Stimulated activated CD4-positive, alpha-beta T cell treated with anti-CD3 and anti-CD28 coated beads, TNF-alpha, amount 100 ng/mL, for 4 hours (primary cell): Measurements from ENCODE around the gene SETDB2.
A peak's percentile ranks its signal among the peaks of the same experiment; 100 is the strongest.

Source experiments
- DNase-seq, 3 experiments: peaks; one replicate each; pipeline ENCODE4 v3.0.0-alpha.2; 2020; ENCODE audit warnings: low read depth in 3 of 3

SETDB2 gene, protein sequence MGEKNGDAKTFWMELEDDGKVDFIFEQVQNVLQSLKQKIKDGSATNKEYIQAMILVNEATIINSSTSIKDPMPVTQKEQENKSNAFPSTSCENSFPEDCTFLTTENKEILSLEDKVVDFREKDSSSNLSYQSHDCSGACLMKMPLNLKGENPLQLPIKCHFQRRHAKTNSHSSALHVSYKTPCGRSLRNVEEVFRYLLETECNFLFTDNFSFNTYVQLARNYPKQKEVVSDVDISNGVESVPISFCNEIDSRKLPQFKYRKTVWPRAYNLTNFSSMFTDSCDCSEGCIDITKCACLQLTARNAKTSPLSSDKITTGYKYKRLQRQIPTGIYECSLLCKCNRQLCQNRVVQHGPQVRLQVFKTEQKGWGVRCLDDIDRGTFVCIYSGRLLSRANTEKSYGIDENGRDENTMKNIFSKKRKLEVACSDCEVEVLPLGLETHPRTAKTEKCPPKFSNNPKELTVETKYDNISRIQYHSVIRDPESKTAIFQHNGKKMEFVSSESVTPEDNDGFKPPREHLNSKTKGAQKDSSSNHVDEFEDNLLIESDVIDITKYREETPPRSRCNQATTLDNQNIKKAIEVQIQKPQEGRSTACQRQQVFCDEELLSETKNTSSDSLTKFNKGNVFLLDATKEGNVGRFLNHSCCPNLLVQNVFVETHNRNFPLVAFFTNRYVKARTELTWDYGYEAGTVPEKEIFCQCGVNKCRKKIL

DNA sequence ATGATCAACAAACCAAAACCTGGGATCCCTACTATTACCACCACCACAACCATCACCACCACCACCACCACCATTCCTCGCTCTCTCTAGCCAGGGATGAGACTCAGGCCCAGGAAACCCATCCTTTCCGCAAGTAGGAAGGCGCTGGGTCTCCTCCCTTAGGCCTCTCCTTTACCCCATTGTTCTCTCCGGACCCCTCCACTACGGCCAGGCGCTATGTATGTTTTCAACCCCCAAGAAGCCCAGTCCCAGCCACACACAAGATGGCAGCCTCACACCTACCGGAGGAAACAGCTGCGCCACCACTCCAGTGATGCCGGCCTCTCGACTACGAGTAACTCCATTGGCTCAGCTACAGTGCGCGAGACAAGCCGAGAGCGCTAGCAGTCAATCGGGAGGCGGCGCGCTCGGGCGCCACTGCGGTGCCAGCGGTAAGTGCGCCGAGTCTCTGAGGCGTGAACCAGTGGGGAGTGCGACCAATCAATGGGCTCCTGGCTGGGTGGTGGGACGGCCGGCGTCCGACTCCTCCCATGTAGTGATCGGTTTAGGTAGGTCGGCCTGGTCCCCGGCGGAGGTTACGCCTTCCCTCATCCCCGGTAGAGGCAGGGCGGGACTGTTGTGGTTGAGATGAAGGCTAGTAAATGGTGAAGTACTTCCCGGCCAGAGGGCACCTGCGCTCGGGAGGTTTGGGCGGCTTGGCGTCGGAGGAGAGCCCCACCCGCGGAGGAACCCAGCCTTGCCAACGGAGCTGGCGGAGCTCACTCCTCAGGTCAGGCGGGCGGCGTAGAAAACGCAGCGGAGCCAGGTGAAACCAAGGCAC is at the start of gene SETDB2, which contains the start of gene CAB39L:
SETDB2 (plus strand) TSS at position 571 of the 820 bp plus-strand sequence. CDS start 7,620 bp downstream, outside the sequence.
CAB39L (minus strand) TSS at position 361 of the 820 bp plus-strand sequence. CDS start 61,154 bp downstream, outside the sequence.
- DNase-seq: peak; percentile 93 to 97 (median 97)

DNA sequence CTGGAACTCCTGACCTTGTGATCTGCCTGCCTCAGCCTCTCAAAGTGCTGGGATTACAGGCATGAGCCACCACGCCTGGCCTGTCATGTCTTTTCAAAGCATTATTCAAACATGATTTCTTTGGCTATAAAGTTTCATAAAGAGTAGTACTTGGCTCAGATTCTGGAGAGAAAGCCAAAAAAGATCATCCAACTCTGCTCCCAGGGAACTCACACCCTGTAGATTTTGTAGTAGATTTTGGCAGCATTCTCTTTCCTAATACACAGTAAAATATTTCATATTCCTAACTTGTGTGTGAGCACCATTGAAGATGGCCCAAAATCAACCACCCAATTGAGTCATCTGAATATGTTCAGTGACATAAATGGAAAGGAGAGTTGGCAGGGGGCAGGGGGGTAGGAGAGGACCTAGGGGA is 48.6 kb upstream of the SETDB2 start:
- no peak for DNase-seq

DNA sequence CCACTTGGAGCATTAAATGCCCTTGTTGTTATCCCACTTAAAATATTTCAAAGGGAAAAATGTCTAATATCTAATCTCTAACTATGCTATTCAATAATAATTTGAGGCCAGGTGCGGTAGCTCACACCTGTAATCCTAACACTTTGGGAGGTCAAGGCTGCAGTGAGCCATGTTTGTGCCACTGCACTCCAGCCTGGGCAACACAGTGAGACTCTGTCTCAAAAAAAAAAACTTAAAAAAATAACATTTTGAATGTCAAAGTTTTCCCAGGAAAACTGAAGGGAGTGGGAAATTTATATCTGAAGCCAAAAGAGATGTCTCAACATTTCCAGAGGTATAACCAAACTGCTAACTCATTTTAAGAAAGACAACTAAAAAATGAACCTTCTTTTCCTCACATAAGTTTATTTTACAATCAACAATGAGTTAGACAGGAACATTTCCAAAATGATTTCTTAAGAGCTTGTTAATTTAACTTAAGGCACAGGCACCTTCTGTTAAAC is 48.1 kb upstream of the SETDB2 start:
- no peak for DNase-seq

DNA sequence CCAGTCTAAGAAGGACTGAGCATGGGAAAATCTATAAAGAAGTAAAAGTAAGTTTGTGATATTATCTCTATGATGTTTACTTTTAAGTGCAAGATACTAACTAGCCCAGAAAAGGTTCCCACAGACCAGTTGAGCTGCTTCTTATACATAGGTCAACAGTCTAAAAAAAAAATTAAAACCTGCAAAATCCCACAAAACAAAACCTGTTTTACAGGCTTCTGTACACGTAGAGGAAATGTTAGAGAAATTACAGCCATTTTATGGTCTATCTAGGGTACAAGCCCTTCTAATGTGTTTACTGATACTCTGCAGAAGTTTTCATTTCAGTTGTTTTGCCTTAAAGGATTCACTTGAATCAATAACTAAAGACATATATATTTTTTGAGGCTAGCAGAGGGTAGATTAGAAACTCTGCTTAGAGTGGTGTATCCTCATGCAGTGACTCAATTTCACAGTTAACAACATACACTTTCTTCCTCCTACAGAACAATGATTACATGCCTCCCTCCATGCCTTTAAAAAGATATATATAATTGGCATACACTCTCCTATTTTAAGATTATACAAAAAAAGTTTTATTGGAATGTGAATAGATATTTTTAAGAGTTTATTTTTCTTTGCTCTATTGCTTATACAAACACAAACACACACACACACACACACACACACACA is 44.1 kb upstream of the SETDB2 start:
- DNase-seq: no peak

DNA sequence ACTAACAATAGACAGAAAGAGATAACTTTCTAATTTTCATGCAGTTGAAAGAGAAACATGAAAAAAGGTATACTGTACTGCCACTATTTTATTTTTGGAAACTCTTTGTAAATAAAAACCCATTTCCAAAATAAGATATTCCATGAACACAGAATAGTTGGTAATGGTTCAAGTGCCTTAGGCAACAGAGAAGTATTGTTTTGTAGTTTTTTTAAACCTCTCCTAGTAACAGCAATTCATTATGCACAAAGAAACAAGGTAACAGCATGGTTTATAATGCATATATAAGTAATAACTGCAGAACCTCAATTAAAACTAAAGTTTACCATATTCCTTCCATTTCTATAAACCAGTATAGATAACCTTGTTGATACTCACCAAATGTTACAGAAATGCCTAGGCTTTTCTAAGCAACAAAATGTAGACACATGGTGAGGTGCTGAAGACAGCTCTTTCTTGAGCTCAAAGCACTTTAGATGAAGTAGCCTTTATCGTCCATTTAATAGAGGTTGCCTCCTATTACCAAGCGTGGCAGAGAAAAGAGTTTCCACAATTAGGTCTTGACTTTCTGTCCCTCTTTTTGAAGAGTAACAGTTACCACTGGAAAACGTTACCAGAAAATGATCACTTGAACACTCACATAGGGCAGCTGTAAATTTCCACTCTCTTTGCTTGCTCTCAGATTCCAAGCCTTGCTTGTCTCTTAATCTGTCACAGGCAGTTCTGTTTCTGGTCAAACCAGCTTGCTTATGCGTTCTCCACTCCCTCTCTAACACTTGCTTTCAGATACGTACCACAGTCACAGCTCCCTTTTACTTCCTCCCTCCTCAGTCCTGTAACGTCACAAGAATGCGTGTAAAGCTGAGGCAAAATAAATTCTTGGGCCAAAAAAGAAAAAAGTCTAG is 43.1 kb upstream of the SETDB2 start:
- DNase-seq: no peak

DNA sequence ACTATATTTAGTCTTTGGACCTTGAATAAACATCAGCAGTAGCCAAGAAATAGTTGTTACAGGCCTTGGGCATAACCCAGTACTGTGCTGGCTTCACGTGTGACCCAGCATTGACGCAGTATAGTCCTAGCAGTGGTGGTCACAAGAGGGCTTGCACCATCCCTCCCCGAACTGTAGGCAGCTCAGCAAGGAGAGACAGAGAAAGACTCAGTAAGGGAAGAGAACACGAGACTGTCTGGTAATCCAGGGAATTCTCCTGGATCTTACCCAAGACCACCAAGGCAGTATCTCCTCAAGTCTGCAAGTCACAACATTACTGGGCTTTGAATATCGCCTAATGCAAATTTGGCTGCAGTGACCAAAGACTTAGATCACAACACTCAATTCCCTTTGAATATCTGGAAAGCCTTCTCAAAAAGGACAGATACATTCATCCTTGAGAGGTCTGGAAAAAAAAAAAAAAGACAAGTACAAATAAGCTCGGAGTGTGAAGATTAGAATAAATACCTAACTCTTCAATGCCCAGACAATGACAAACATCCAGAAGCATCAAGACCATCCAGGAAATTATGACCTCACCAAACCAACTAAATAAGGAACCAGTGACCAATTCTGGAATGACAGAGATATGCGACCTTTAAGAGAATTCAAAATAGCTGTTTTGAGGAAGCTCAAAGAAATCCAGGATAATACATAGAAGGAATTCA is 39.9 kb upstream of the SETDB2 start:
- DNase-seq: no peak

DNA sequence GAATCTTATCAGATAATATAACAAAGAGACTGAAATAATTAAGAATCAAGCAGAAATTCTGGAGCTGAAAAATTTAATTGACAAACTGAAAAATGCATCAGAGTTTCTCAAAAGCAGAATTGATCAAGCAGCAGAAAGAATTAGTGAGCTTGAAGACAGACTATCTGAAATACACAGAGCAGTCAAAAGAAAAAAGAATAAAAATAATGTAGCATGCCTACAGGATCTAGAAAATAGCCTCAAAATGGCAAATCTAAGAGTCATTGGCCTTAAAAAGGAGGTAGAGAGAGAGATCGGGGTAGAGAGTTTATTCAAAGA is 39.4 kb upstream of the SETDB2 start:
- DNase-seq: no peak

DNA sequence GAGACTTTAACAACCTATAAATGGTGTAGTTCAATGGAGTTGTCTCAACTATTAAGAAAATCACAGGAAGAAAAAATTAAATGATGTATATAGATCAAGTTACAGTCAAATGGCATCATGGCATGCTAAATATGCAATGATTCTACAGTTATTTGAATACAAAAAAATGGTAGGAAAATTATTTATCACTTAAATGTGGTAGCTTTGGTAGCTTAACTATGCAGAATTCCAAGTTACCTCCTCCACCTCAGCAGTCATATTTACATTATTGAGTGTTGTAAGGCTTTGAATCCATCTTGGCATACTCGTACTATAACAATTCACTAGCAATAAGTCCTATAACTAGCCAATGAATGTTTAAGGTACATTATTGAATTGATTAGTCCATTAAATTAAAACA is 37.0 kb upstream of the SETDB2 start:
- no peak for DNase-seq

DNA sequence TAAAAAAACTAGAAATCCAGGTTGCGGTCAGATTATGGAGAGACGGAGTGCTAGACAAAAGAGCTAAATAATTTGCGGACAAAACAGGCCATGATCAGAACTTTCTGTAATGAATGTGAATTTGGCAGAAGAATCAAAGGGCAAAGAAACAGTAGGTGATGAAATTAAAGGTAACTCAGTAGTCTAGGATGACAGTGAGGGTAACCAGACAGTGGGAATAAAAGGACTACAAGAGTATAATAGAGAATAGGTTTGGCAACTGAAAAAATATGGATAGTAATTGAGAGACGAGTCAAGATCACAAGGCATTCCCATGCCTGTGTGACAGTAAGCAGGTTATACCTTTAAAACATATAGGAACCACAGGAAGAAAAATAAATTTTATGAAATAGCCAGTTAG is 36.1 kb upstream of the SETDB2 start:
- DNase-seq: no peak

DNA sequence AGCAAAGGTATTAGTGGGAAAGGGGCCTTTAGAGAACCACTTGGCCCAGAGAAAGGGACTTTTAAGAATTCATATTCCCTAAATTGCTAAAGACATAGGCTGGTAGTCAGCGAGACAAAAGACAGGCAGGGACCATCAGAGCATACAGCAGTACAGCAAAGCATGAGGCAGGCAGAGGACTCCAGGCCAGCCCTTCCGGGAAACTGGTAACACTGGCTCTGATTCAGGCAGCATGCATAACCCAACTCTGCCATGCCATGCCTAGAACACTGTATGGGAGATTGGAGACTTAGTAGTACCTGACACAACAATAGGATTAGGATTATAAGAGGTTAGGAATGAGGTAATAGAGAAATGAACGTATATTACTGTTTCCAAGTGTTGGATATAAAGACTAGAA is 35.1 kb upstream of the SETDB2 start:
- DNase-seq: no peak

DNA sequence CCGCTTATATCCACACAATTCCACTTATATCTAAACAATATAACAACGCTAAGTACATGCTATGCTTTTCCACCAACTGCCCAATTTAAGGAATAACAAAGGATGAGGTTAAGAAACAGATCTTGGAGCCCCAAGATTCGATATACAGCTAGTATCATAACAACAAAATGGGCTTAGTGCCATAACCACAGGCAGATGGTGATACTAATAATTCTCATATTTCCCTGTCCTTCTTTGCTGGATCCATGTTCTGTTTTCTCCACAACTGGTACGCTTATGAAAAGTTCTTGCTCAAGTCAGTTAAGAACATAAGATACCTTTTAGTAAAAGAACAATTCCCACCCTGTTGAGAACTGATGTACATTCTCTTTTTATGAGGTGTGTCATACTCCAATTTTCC is 34.1 kb upstream of the SETDB2 start:
- no peak for DNase-seq

DNA sequence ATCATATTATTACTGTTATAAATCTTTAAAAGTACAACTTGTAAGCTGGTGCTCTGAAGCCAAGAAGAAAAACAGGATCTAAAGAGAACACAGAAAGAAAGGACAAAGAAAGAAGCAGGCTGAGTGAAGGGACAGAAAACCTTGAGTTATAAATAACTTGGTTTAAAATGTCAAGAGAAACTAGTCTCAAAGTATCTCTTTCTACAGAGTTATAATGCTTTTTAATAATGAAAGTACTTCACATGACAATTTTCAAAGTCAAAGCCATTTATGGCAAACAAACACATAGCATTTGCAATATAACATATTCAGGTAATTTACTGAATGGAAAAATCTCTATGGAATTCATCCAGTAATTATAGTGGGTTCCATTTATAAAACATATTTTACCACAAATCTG is 33.6 kb upstream of the SETDB2 start:
- no peak for DNase-seq

DNA sequence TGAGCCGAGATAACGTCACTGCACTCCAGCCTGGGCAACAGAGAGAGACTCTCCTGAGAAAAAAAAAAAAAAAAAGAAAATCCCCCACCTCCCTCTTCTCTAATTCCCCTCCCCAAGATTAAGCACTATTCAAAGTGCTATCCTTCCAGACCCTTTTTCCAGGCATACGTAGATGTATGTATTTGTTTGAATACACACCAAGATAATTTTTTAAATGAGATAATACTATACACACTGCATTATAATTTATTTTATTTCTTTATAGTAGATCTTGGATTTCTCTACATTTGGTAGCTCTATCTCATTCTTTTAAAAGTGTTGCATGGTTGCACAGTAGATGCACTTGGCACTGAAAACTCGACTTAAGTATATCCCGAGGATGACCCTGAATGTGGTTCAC is 32.7 kb upstream of the SETDB2 start:
- DNase-seq: no peak

DNA sequence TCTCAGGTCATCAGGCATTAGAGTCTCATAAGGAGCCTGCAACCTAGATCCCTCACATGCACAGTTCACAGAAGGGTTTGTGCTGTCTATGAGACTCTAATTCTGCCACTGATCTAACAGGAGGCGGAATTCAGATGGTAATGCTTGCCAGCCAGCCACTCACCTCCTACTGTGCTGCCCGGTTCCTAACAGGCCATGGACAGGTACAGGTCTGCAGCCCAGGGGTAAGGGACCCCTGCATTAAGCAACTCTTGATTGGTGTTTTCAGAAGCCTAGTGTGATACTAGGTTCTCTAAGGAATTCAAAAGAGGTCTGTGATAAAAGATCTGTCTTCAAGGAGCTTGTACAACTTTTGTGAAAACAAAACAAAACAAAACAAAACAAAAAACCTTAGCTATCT is 31.3 kb upstream of the SETDB2 start:
- DNase-seq: no peak

DNA sequence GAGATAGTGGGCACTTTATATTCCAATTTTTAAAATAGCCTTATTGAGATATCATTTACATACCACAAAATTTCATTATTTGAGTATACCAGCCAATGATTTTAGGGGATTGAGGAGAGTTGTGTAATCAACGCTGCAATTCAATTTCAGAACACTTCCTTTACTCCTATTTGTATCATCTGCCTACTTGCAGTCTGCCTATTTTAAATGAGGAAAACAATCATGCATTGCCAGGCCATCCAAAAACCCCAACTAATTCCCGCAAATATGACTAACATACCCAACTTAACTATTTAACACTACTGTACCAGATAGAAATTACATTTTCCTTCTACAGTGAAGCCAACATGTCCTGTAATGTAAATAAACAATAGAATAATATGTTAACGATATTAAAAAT is 26.9 kb upstream of the SETDB2 start:
- DNase-seq: no peak

DNA sequence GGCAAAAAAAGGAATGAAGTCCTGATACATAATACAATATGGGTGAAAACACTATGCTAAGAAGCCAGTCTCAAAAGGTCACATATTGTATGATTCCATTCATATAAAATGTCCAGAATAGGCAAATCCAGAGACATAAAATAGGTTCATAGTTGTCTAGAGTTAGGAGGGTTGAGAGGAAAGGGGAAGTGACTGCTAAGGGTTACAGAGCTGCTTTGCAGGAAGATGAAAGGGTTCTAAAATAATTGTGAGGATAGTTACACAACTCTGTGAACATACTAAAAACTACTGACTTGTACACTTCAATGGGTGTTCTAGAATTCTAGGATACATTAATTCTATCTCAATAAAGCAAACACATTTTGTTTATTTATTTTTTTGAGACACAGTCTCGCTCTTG is 25.9 kb upstream of the SETDB2 start:
- DNase-seq: no peak

DNA sequence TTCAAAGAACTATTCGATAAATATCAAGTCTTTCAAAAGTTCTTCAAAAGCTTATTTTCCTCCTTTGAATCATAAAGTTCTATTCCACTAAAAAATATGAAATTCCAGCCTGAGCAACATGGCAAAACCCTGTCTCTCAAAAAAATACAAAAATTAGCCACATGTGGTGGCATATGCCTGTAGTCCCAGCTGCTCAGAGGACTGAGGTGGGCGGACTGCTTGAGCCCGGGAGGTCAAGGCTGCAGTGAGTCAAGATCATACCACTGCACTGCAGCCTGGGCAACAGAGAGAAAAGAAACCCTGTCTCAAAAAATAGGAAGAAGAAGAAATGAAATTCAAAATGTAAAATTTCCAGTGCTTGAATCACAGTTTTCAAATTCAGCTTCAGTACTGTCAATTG is 24.8 kb upstream of the SETDB2 start:
- DNase-seq: no peak

DNA sequence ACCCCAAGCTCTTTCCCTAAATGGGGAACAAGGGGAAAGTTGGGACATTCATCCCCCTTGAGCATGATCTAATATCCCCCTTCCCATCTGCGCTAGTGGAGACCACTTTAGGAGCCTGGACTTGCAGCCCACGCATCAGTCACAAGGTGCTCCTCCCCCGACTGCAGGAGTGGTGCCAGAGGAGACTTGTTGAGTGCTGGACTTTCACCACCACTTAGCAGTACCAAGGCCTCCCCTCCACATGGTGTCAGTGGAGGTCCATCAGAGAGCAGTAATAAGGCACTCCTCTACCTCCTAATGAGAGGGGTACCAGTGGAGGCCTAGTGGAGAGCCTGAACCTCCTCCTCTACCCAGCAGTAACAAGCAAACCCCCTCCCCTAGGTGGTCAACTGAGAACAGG is 22.7 kb upstream of the SETDB2 start:
- no peak for DNase-seq

DNA sequence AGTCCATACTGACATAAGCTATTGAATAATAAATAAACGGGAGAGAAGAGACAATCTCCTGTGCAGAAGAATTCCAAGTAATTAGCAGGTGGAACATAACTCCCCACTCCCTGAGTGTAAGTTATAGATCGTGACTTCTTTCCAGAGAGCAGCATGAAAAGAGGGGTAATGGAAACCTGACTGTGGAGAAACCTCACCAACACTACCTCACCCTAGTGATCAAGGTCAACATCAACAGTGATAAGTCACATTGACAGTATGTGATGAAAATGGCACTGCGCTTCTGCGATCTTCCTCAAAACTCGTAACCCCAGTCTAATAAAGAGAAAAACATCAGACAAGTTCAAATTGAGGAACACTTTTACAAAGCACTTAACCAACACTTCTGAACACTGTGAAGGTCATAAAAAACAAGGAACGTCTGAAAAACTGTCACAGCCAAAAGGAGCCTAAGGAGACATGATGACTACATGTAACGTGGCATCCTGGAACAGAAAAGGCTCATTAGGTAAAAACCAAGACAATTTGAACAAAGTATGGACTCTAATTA is 20.0 kb upstream of the SETDB2 start:
- no peak for DNase-seq
